ENCODE results near the gene TERC. TPM values are rescaled to one million over a fixed set of nuclear protein-coding genes. Genes with fewer than 3 reads are reported as not detected.

Gene TERC
- total RNA-seq, 1 donor from 2014 or later, result not detected

- DNase-seq (ENCODE audit: extremely low spot score, unreplicated experiment), result no peak
- Mint-ChIP-seq H3K4me1 (ENCODE audit: unreplicated experiment) (peaks cover 5% of the 10 kb centered on the region), H3K36me3 (ENCODE audit: unreplicated experiment) (no peaks in the 10 kb centered on the region), H3K4me3 (ENCODE audit: unreplicated experiment) (no peak overlapping the region), H3K9me3 (ENCODE audit: unreplicated experiment) (no peaks in the 10 kb centered on the region), H3K27ac (ENCODE audit: unreplicated experiment) (no peak overlapping the region), H3K27me3 (ENCODE audit: unreplicated experiment) (peaks cover 5% of the 10 kb centered on the region)
- TF ChIP-seq CTCF (IDR thresholded peaks at IDR 0.05), result no peak
Observed at GRCh38 chr3:169759256-169759655, 5.6 kb downstream of the TERC start.

- H3K27ac Mint-ChIP-seq (ENCODE audit: unreplicated experiment), result no peak overlapping the region
- no peaks in the 10 kb centered on the region for H3K36me3 Mint-ChIP-seq (ENCODE audit: unreplicated experiment)
- peaks cover 5% of the 10 kb centered on the region for H3K27me3 Mint-ChIP-seq (ENCODE audit: unreplicated experiment)
- H3K9me3 Mint-ChIP-seq (ENCODE audit: unreplicated experiment), result no peaks in the 10 kb centered on the region
- peaks cover 5% of the 10 kb centered on the region for H3K4me1 Mint-ChIP-seq (ENCODE audit: unreplicated experiment)
- H3K4me3 Mint-ChIP-seq (ENCODE audit: unreplicated experiment), result no peak overlapping the region
- no peak for DNase-seq (ENCODE audit: extremely low spot score, unreplicated experiment)
- TF ChIP-seq CTCF (IDR thresholded peaks at IDR 0.05), result no peak
Observed at GRCh38 chr3:169758359-169758994, 6.4 kb downstream of the TERC start.

- H3K36me3 Mint-ChIP-seq (ENCODE audit: unreplicated experiment), result no peaks in the 10 kb centered on the region
- no peak overlapping the region for H3K4me3 Mint-ChIP-seq (ENCODE audit: unreplicated experiment)
- H3K27ac Mint-ChIP-seq (ENCODE audit: unreplicated experiment), result no peak overlapping the region
- no peak for TF ChIP-seq CTCF (IDR thresholded peaks at IDR 0.05)
- H3K27me3 Mint-ChIP-seq (ENCODE audit: unreplicated experiment), result peaks cover 19% of the 10 kb centered on the region
- DNase-seq (ENCODE audit: extremely low spot score, unreplicated experiment), result no peak
- no peaks in the 10 kb centered on the region for H3K4me1 Mint-ChIP-seq (ENCODE audit: unreplicated experiment)
- H3K9me3 Mint-ChIP-seq (ENCODE audit: unreplicated experiment), result no peaks in the 10 kb centered on the region
Observed at GRCh38 chr3:169755488-169755887, 9.4 kb downstream of the TERC start.

- no peaks in the 10 kb centered on the region for H3K4me1 Mint-ChIP-seq (ENCODE audit: unreplicated experiment)
- H3K27me3 Mint-ChIP-seq (ENCODE audit: unreplicated experiment), result peaks cover 19% of the 10 kb centered on the region
Observed at GRCh38 chr3:169754711-169755110, 10.1 kb downstream of the TERC start.

GRCh38 chr3:169751875-169752274, 13.0 kb downstream of the TERC start:
- Mint-ChIP-seq H3K4me3 (ENCODE audit: unreplicated experiment) (no peak overlapping the region), H3K27me3 (ENCODE audit: unreplicated experiment) (peaks cover 38% of the 10 kb centered on the region), H3K4me1 (ENCODE audit: unreplicated experiment) (no peaks in the 10 kb centered on the region), H3K9me3 (ENCODE audit: unreplicated experiment) (no peaks in the 10 kb centered on the region), H3K36me3 (ENCODE audit: unreplicated experiment) (no peaks in the 10 kb centered on the region), H3K27ac (ENCODE audit: unreplicated experiment) (no peak overlapping the region)
- no peak for DNase-seq (ENCODE audit: extremely low spot score, unreplicated experiment)
- TF ChIP-seq CTCF (IDR thresholded peaks at IDR 0.05), result no peak

More at GRCh38 chr3:169754711-169755110, 10.1 kb downstream of the TERC start:
- no peaks in the 10 kb centered on the region for H3K9me3 Mint-ChIP-seq (ENCODE audit: unreplicated experiment)
- TF ChIP-seq CTCF (IDR thresholded peaks at IDR 0.05), result no peak
- H3K36me3 Mint-ChIP-seq (ENCODE audit: unreplicated experiment), result no peaks in the 10 kb centered on the region
- no peak overlapping the region for H3K4me3 Mint-ChIP-seq (ENCODE audit: unreplicated experiment)
- H3K27ac Mint-ChIP-seq (ENCODE audit: unreplicated experiment), result no peak overlapping the region
- DNase-seq (ENCODE audit: extremely low spot score, unreplicated experiment), result no peak
